Jurkat, Clone E6-1 (cell line): ENCODE data around the gene ZNF792. TPM values are rescaled to one million over a fixed set of nuclear protein-coding genes. Genes with fewer than 3 reads are reported as not detected.
"Not testable (repeated sequence)": the region's sequence is repeated elsewhere in the genome, so short reads cannot be mapped to it uniquely, and the experiment has no call there.

Experiments used
- DNase-seq: peaks from one replicate; pipeline ENCODE4 v3.0.0-alpha.2; 2011; ENCODE audit warnings: low read depth, low spot score
- H3K4me3 ChIP-seq: 2 replicates; pipeline ENCODE4 v1.5.1; 2011; ENCODE audit warnings: mild to moderate bottlenecking, low read length, control low read depth, moderate library complexity
- polyA plus RNA-seq: library from polyadenylated mRNA; unstranded; fragments of >200 nt; gene quantifications from one replicate; pipeline ENCODE4 v1.2.1, GENCODE V29; 2012; ENCODE audit warnings: missing spikeins; ENCODE audit not compliant: insufficient read length, insufficient read depth

The ZNF792 gene
- 3.5 TPM for polyA plus RNA-seq

- DNase-seq: no peak
- H3K4me3 ChIP-seq: peak within 1 kb of the TSS; percentile 54
Measured at GRCh38 chr19:34963573-34964406, at the start of gene ZNF792. Gene ZNF792 (minus strand): TSS chr19:34964229. CDS start chr19:34963662, 567 bp downstream.

- DNase-seq: peak; percentile 39
- no peak overlapping the region for H3K4me3 ChIP-seq
Measured at GRCh38 chr19:35013041-35013819, 49.2 kb upstream of the ZNF792 start.

- DNase-seq: no peak
- no peak overlapping the region for H3K4me3 ChIP-seq
Measured at GRCh38 chr19:35011737-35012682, 48.0 kb upstream of the ZNF792 start.

- H3K4me3 ChIP-seq: no peak overlapping the region
- DNase-seq: no peak
Measured at GRCh38 chr19:35011091-35011689, 47.2 kb upstream of the ZNF792 start.

- no peak for DNase-seq
Measured at GRCh38 chr19:35009424-35010415, 45.7 kb upstream of the ZNF792 start.

GRCh38 chr19:35008891-35009341 lies 44.9 kb upstream of the ZNF792 start:
- DNase-seq: no peak

More at GRCh38 chr19:35009424-35010415, 45.7 kb upstream of the ZNF792 start:
- no peak overlapping the region for H3K4me3 ChIP-seq

GRCh38 chr19:35007427-35007826 lies 43.4 kb upstream of the ZNF792 start:
- DNase-seq, H3K4me3 ChIP-seq: not testable (repeated sequence)

More at GRCh38 chr19:35008891-35009341, 44.9 kb upstream of the ZNF792 start:
- H3K4me3 ChIP-seq: no peak overlapping the region

- no peak overlapping the region for H3K4me3 ChIP-seq
- DNase-seq: no peak
Measured at GRCh38 chr19:35006999-35007365, 43.0 kb upstream of the ZNF792 start.

- DNase-seq: no peak
Measured at GRCh38 chr19:35006342-35006998, 42.4 kb upstream of the ZNF792 start.

GRCh38 chr19:35006007-35006341 lies 41.9 kb upstream of the ZNF792 start:
- not testable (repeated sequence) for H3K4me3 ChIP-seq, DNase-seq

More at GRCh38 chr19:35006342-35006998, 42.4 kb upstream of the ZNF792 start:
- H3K4me3 ChIP-seq: no peak overlapping the region

GRCh38 chr19:35005256-35005977 lies 41.4 kb upstream of the ZNF792 start:
- H3K4me3 ChIP-seq: no peak overlapping the region
- no peak for DNase-seq

GRCh38 chr19:35004517-35005255 lies 40.7 kb upstream of the ZNF792 start:
- DNase-seq: no peak

GRCh38 chr19:35002037-35002535 lies 38.1 kb upstream of the ZNF792 start:
- no peak for DNase-seq
- no peak overlapping the region for H3K4me3 ChIP-seq

More at GRCh38 chr19:35004517-35005255, 40.7 kb upstream of the ZNF792 start:
- no peak overlapping the region for H3K4me3 ChIP-seq

GRCh38 chr19:35000647-35001501 lies 36.8 kb upstream of the ZNF792 start:
- peak; percentile 71 for DNase-seq
- peak overlapping the region; percentile 75 for H3K4me3 ChIP-seq

GRCh38 chr19:35000338-35000646 lies 36.3 kb upstream of the ZNF792 start:
- H3K4me3 ChIP-seq: peak overlapping the region; percentile 75
- DNase-seq: no peak
